ENCODE measurements around the gene PLIN4.

Gene PLIN4

DNA sequence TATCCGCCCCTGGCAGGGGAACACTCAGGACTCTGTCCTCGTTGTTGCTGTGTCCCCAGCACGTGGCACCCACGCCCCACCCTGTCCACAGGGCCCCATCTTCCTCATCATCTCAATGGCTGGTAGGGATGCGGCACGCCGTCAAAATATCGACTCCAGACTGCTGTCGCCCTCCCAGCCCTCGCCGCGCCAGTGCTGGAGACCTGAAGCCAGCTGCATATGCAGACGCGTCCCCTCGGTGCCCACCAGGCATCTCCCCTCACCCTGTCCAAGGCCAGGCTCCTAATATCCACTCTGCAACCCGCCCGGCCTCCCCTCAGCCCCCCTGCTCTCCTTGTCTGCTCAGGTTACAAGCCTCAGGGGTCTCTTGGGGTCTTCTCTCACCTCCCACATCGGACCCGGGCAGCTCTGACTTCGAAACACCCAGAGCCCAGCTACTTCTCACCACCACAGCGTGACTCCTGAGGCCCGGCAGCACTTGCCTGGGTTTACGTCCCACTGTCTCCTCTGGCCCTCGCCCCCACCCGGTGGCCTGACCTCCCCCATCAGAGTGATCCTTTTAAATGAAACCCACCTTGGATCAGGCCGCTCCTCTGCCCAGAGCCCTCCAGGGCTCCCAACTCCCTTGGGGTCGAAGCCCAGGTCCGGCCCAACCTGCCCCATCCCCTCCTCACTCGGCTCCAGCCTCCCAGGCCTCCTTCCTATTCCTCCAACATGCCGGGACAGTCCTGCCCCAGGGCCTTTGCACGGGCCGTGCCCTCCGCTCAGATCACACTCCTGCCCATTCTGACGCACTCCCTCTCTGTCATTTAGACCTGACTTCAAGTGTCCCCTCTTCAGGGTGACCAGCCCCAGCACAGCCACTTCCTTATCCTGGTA, 12.5 kb downstream of the PLIN4 start:
- DNase-seq = no peak

DNA sequence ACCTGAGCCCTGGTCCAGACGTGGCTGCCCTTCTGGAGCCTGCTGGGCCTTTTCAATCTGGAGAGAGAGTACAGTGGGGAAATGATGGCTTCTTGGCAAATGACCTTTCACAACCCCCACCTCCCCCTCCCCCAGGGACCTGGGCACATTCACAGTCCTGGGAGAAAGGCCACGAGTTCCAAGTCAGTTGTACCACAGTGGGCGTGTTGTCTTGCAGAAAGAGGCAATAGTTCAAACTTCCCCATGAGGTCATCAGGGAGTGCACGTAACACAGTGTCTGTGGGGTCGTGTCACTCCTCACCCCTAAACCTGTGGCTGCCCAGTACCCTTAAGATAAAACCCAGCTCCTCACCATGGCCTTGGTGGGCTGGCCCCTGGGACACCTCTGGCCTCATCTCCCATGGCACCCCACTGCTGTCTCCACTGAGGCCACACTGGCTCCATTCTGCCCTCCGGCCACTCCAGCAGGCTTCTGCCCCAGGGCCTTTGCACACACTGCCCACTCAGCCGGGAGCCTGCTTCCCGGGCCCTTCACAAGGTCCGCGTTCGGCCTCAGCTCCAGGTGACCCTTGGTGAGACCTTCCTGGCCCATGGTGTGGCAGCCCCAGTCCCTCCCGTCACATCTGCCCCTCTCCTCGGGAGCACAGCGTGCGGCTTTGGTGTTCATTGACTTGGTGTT, 13.3 kb downstream of the PLIN4 start:
- no peak for DNase-seq

DNA sequence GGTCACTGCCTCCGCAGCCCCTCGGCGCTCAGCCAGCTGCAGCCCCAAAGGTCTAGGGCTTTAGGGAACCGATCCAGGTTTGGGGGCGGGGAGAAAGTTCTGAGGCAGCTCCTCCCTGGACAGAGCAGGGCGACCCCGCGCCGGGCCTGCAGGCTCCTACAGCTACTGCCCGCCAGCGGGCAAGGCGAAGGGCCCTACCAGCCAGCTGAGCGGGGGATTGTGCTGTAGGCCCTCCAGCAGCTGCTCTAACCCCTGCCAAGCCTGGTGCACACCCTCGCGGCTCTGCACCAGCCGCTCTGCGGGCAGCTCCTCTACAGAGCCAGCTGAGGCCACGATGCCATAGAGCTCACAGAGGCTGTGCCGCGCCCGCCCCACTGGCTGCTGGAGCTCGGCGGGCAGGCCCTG, 14.0 kb downstream of the PLIN4 start:
- DNase-seq = no peak

DNA sequence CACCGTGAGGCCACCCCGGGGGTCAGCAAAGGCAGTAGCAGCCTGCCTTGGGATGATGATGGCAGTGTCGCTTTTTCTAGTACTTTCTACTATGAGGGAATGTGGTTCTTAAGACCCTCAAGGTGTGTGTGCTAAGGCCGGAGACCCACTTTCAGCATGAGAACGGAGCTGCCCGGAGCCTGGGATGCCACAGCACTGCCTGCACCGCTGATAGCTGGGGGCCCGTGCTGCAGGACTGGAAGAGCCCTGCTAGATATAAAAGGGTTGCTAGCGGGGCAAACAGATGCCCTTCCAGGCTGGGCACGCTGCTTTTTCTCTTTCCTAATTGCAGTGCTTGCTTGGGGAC, 14.5 kb downstream of the PLIN4 start:
- DNase-seq = no peak

DNA sequence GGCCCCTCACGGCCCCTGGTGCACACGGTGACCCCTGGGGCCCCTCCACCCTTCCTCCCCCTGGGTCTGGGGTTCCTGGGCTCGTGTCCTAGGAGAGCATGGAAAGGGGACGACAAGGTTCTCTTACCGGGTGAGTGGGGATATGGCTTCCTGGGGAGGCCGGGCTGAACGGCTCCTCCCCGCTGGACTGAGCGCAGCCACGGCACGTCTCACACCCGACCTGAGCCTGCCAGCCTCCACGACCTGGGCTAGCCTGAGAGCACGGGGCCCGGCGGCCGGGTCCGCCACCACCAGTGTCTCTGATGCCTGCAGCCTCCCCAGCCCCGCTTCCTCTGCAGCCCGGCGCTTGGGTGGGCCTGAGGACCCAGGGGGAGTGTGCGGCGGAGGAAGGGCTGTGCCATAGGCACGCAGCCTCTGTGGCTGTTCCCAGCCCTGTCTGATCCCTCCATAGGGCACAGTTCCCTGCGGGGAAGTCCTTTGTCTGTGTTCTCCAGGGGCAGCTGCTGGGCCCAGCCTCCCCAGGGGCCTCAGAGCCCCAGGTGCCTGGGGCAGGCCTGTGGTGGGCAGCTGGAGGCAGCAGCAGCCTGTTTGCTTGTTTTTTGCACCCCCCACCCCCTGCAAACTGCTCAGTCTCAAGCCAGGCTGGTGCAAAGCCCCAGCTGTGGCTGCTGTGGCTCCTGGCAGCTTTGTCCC, 15.0 kb downstream of the PLIN4 start:
- no peak for DNase-seq

DNA sequence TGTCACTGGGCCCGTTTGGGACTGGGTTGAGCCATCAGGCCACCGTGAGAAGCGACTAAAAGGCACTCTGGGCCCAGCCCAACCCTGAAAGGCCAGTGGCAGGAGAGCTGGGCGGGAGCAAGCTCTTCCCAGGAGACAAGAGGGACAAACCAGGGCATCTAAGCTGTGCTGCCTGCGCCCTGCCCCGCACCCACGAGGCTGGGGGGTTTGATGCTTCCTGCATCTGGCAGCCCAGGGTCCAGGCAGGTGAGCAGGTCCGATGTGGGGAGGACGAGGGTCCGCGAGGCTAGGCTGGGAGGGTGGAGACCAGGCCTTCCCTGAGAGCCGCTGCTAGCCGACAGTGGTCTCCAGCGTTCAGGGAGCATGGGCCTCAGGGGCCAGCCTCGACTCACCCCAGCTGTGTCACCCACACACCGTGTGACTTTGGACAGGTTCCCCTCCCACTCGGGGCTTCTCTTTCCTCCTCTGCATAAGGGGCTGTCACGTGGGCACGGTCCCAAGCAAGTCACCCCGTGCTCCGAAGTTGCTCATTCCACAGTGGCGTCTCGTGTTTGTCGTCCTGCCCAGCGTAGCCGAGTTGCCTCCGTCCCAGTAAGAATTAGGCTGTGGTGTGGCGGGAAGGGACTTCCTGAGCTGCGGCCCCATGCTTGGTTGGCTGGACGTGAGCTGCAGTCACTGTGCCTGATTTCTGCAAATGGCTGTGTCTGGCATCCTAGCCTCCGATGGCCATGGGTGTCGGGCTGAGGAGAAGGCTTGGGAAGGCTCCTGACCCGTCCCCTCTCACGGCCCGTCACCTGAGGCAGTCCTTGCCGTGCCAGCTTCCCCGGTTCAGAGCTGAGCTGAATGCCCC, 15.8 kb downstream of the PLIN4 start:
- DNase-seq = no peak

DNA sequence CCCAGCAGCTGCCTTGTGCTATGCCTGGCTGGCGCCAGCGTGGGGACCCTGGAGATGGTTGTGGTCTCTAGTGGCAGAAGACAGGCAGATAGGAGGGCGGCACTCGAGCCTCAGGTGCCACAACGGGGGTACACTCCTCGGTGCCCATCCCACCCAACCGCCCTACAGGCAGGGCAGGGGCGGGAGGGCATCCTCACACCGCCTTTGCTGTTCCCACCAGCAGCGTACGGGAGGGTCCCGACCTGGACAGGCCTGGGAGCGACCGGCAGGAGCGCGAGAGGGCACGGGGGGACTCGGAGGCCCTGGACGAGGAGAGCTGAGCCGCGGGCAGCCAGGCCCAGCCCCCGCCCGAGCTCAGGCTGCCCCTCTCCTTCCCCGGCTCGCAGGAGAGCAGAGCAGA, 16.6 kb downstream of the PLIN4 start:
- DNase-seq = no peak

DNA sequence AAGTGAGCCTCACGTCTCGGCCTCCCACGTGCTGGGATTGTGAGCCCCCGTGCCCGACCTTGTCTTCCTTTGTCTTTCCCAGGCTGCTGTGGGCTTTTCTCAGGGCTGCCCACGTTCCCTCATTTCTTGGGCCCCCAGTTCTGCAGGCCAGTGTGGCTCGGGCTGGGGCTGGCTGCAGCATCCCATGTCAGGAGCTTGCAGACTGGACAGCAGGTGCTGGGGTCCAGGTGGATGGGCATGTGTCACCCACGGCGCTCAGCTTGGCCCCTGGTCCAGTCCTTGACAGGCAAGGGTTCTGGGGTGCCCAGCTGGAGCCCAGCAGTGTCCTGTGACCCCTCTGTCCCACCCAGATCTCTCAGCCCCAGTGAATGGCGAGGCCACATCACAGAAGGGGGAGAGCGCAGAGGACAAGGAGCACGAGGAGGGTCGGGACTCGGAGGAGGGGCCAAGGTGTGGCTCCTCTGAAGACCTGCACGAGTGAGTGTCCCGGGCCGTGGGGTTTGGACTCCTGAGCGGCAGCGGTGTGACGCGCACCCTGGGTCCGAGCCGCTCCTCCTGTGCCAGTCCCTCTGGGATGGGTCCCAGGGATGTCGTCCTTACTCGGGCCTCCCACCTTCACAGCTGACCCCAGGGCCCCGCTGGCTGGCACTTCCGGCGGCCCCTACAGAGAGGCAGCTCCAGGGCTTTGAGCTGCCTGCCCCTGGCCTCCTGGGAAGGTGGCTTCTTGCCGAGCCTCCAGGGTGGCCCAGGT, 17.3 kb downstream of the PLIN4 start:
- no peak for DNase-seq

DNA sequence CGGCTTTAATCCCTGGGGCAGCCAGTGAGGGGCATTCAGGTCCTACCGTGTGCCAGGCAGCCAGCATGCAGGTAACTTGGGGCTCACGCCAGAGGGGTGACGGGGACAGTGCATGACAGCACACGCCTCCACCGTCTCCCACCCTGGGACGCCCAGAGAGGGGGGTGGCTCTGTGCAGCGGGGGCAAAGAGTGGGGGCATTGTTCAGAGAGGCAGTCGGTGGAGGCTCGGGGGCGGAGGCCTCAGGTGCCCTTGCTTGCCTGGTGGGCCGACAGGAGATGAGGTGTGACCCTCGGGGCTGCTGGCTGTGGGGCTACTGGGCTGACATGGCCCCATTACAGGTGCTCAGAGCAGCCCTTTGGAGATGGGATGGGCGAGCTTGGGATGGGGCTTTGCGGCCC, 18.4 kb downstream of the PLIN4 start:
- DNase-seq = no peak

DNA sequence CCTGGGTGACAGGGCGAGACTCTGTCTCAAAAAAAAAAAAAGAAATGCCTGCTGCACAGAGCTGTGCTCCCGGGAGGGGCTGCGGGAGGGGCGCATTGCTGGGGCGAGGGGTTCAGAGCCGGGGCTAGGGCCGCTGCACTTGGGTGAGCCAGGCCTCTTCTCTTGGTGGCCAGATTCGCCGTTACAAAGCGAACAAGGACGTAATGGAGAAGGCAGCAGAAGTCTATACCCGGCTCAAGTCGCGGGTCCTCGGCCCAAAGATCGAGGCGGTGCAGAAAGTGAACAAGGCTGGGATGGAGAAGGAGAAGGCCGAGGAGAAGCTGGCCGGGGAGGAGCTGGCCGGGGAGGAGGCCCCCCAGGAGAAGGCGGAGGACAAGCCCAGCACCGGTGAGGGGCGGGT, 19.0 kb downstream of the PLIN4 start:
- DNase-seq = no peak

DNA sequence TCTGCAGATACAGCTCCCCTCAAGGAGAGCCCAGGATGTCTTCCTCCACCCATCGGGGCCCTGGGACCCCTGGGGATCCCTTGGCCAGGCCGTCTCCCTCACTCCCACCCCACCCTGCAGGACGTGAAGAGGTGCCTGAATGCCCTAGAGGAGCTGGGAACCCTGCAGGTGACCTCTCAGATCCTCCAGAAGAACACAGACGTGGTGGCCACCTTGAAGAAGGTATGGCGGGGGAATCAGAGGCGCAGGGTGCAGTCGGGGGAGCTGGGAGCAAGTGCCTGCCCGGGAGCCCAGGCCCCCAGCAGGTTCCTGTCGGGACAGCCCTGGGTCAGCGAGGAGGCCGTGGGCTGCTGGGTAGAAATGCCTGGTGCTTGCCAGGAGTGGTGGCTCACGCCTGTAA, 19.6 kb downstream of the PLIN4 start:
- DNase-seq = no peak

DNA sequence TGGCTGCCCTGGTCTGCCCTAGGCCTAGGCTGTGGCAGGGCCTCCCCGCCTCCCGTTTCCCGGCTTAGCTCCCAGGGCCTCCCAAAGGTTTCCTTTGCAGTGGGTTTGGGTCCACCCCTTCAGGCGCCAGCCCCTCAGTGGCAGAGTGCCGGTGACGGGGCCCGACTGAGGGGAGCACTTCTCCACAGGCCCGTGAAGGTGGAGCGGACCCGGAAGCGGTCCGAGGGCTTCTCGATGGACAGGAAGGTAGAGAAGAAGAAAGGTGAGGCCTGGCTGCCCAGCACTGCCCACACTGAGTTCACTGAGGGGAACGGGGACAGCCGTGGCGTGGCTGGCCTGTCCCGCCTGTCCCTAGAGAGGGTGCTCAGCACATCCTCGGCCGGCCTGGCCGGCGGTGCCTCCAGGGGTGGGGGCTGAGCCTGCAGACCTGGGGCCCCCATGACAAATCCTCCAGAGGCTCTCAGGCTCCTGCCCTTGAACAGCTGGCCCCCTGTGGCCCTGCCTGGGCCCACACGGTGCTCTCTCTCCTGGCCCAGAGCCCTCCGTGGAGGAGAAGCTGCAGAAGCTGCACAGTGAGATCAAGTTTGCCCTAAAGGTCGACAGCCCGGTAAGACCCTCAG, 20.4 kb downstream of the PLIN4 start:
- no peak for DNase-seq

DNA sequence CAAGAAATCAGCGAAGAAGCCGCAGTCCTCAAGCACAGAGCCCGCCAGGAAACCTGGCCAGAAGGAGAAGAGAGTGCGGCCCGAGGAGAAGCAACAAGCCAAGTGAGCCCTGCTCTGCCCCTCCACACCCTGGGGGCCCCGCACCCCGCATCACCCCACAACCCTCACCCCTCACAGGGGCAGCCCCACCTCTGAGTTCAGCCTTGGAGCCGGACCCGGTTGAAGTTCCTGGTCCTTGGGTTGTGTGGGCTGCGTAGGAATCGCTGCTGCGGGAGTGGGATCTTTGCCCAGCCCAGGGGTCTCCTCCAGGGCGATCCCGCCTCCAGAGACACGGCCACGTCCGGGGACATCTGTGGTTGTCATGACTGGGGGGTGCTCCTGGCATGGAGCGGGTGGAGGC, 22.0 kb downstream of the PLIN4 start:
- no peak for DNase-seq

DNA sequence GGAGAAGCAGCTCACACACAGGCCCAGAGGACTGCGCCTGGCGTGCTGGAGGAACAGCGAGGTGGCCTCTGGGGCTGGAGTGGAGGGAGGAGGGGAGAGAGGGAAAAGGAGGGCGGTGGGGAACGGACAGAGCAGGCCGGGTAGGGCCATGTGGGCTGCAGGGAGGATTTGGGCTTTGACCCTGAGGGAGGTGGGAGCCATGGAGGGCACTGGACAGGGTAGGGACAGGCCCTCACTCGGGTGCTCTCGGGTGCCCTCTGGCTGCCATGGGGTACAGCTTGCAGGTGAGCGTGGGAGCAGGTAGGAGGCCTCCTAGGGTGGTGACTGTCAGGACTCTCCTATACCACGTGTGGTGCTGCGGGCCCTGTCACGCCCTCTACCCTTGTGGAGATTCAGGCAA, 22.8 kb downstream of the PLIN4 start:
- no peak for DNase-seq

DNA sequence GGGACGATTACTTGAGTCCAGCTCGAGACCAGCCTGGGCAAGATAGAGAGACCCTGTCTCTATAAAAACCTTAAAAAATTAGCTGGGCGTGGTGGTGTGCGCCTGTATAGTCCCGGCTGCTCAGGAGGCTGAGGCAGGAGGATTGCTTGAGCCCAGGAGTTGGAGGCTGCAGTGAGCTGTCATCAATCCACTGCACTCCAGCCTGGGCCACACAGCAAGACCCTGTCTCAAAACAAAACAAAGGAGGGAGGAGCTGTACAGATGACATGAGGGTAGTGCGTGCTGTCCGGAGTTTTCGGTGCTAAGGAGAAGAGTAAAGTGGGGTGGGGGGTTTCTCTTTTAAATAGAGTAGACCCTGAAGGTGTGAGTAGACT, 23.6 kb downstream of the PLIN4 start:
- DNase-seq = no peak

DNA sequence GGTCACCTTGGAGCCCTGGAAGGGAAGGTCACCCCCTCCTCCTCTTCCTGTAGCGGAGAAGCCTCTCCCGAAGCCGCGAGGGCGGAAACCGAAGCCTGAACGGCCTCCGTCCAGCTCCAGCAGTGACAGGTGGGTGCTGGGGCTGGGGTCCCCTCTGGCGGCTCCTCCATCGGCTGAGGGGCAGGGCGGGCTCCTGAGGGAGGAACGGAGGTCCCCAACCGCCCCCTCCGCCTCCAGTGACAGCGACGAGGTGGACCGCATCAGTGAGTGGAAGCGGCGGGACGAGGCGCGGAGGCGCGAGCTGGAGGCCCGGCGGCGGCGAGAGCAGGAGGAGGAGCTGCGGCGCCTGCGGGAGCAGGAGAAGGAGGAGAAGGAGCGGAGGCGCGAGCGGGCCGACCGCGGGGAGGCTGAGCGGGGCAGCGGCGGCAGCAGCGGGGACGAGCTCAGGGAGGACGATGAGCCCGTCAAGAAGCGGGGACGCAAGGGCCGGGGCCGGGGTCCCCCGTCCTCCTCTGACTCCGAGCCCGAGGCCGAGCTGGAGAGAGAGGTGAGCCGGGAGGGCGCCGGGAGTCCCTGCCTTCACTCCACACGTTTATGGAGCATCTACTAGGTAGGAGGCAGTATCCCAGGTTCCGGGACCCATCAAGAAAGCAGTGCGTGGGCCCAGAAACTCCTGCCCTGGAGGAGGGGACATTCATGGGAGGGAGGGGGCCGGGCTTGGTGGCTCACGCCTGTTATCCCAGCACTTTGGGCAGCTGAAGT, 24.2 kb downstream of the PLIN4 start:
- DNase-seq = no peak

DNA sequence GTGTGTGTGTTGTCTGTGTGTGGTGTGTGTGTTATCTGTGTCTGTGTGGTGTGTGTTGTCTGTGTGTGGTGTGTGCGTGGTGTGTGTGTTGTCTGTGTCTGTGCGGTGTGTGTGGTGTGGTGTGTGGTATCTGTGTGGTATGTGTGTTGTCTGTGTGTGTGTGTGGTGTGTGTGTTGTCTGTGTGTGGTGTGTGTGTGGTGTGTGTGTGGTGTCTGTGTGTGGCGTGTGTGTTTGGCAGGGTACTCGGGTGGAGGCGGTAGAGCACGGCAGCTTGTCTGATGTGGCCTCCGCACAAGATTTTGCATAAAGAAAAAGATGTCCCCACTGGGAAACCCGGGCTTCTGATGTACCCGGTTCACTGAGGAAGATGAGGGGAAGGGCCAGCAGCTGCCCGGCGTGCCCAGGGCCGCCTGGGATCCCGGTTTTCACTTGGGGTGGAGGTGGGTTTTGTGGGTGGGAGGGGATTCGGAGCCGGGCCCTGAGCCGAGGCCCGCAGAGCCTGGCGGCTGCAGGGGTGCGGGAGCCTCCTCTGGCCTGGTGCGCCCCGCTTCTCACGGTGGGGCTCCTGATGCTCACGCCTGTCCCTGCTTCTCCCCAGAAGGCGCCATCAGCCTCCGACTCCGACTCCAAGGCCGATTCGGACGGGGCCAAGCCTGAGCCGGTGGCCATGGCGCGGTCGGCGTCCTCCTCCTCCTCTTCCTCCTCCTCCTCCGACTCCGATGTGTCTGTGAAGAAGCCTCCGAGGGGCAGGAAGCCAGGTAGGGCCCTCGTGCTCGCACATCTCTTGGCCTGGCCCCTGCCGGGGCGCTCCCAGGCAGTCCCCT, 25.0 kb downstream of the PLIN4 start:
- no peak for DNase-seq

DNA sequence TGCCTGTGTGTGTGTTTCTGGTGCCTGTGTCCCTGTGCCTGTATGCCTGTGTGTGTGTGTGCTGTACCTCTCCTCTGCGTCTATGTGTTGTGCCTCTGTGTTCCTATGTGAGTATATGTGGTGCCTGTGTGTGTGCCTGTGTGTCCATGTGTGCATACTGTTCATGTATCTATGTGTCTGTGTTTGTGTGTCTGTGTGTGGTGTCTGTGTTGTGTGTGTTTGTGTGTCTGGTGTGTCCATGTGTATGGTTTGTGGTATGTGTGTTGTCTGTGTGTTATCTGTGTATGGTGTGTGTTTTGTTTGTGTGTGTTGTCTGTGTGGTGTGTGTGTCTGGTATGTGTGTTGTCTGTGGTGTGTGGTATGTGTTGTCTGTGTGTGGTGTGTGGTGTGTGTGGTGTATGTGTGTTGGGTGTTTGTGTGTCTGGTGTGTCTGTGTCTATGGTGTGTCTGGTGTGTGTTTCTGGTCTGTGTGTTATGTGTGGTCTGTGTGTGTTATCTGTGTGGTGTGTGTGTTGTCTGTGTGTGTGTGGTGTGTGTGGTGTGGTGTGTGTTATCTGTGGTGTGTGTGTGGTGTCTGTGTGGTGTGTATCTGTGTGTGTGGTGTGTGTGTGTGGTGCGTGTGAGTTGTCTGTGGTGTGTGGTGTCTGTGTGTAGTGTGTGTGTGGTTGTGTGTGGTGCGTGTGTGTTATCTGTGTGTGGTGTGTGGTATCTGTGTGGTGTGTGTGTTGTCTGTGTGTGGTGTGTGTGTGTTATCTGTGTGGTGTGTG, 25.8 kb downstream of the PLIN4 start:
- no peak for DNase-seq

DNA sequence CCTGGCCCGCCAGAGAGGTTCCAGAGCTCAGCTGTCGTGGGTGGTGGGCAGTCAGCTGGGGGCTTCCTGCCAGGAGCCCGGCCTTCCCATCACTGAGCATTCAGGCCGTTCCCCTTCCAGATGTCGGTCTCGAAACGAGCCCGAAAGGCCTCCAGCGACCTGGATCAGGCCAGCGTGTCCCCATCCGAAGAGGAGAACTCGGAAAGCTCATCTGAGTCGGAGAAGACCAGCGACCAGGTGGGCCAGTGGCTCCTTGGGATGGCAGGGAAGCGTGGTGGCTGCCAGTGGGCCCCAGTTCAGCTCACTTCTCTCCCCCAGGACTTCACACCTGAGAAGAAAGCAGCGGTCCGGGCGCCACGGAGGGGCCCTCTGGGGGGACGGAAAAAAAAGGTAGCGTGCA, 26.8 kb downstream of the PLIN4 start:
- no peak for DNase-seq
